Raji (cell line): ENCODE measurements around the gene SLC38A10.

ENCODE experiments used
- POLR2A ChIP-seq: IDR thresholded peaks from 2 replicates; pipeline ENCODE4 v1.6.1; 2011; ENCODE audit warnings: low read depth, low read length, control low read depth; ENCODE audit not compliant: insufficient read depth

SLC38A10 gene

DNA sequence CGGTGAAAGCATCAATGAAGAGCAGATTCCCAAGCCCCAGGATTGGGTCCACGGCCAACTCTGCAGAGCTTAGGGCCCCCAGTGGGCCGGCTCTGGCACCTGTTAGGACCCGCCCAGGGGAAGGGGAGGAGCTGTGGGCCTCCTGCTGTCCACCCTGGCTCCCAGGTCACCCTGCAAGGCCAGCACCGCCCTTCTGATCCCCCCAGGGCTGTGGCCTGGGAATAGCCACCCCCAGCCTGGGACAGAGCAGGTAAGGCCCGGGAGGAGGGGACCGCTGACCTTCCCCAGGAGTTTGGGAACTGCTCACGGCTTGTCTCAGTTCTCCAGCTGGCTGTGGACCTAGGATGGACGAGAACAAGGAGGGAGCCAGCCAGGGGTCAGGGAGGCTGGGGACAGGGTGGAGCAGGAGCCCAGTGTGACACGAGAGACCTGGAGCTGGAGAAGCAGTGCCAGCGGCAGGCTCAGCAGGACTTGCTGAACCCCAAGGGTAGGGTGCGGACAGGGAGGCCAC lies 39.3 kb upstream of the SLC38A10 start:
- no peak for TF ChIP-seq POLR2A

GRCh38 chr17:81333616-81334368 lies 38.7 kb upstream of the SLC38A10 start:
- no peak for TF ChIP-seq POLR2A

DNA sequence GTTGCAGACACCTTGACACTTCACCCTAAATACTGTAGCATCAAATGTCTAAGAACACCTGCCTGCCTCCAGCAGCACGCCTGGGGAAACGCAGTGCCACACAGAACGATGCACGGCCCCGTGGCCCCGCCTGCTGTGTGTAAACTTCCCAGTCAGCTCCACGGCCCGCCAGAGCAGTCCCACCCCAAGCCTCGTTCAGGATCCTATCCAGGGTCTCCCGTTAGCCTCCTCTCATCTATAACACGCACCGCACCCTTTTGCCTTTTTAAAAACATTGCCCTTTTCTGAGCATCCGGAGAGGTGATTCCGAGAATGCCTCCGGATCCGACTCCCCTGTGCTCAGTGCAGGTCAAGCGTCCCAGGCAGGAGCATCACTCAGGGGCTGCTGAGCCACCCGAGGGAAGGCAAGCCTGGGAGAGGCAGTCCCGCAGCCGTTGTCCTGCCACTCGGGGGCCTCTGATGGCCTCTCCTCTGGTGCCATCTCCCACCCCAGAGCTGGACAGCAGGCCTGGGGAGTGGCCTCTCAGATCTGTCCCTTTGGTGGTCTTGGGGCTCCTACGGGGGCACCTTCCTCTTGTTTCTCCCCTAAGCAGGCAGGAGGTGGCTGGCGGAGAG lies 37.9 kb upstream of the SLC38A10 start:
- no peak for TF ChIP-seq POLR2A

- no peak for TF ChIP-seq POLR2A
Observed at GRCh38 chr17:81332118-81332834, 37.2 kb upstream of the SLC38A10 start.

DNA sequence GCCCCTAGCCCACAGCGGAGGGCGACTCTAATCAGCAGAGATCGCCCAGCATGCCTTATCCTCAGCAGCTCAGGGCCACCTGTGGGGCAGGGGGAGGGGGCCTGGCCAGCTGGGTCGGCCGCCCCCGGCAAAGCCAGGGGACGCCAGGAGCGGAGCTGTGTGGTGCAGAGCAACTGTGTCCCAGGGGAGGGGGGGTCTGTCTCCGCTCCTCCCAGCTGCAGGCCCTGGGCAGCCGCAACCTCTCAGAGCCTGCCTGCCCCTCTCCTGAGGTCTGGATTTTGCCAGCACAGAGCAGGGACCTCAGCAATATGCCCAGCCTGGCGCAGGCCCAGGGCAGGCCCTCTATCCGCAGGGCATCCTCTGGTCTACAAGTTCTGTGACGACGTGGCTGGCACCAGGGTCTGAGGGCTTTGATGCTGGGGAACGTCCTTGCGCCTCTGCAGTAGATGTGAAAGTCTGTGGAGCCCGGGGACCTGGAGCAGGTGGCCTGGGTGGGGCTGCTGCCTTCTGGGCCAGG lies 36.5 kb upstream of the SLC38A10 start:
- no peak for TF ChIP-seq POLR2A

GRCh38 chr17:81330884-81331245 lies 35.8 kb upstream of the SLC38A10 start:
- no peak for TF ChIP-seq POLR2A

DNA sequence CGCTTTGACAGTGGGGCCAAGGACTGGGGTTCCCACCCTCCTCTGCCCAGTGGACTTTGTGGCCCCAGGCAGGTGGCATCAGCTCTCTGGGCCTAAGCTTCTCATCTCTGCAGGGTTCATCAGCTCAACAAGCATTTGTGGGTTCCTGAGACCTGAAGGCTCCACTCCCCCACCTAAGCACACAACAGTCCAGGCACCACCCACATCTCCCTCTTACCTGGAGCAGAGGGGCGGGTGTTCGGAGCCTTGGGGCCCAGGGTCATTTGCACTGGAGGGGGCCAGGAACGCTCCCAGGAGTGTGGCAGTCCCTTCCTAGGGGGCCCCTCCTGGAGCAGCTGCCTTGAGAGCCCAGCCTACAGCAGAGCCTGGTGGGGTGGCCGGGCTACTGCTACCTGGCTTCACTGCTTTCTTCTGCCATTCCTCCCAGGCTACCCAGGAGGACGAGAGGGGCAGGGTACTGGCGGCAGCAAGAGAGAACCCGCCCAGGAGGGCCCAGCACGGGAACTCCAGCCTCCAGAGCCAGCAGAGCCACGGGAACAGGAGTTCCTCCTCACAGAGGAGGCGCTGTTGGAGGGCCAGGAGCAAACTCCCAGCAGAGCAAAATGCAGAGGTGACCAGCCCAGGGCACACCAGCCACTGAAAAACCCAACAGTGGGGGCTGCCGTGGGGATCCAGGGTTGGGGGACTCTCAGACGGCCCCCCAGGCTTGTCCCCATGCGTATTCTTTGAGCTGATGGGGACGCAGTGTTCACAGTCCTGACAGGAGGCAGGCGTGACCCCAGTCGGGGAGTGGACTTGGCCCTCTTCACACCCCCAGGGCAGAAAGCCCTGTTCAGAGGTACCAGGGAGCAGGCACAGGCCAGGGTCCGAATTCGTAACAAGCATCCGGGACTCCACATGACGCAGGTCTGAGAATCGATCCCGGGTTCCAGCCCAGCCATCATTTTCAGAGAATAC lies 35.1 kb upstream of the SLC38A10 start:
- TF ChIP-seq POLR2A = no peak

DNA sequence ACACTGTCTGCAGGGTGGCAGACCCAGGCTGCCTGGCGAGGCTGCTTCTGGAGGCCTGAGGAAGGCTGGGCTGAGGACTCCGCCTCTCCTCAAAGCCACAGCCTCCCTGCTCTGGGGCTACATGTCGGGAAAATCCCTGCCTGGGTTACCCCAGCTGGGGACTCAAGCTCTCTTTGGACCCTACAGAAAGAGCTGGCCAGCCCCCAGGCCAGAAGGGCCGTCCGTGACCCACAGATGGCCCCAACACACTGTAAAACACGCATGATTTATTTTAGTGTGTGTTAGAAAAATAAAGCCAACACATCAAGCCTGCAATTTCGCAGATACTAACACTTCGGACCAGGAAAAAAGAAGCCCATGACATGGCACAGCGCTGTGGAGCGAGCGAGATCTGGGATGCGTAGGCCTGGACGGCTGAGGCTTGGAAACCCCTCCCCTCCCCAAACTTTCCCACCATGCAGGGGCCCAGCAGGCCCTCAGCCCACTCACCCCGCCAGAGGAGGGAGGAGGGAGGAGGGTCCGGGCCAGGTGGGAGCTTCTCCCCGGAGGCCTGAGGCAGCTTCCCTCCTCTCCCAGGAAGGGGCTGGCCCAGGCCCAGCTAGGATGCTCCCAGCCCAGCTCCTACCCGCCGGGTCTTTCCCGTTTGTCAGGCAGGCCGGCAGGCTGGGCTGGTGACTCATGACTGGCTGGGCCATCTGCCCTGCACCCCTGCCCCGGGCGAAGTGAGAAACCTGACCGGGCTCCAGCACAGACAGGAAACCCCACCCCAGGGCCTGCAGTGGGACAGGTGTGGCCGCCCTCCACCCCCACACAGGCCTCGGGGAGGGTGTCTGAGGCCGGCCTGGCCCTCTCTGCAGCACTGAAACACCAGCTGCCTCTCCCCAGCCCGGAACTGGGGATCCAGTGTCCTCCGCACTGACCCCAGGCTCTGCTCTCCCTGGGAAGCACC lies 34.1 kb upstream of the SLC38A10 start:
- no peak for TF ChIP-seq POLR2A

- no peak for TF ChIP-seq POLR2A
Observed at GRCh38 chr17:81328489-81328888, 33.4 kb upstream of the SLC38A10 start.

DNA sequence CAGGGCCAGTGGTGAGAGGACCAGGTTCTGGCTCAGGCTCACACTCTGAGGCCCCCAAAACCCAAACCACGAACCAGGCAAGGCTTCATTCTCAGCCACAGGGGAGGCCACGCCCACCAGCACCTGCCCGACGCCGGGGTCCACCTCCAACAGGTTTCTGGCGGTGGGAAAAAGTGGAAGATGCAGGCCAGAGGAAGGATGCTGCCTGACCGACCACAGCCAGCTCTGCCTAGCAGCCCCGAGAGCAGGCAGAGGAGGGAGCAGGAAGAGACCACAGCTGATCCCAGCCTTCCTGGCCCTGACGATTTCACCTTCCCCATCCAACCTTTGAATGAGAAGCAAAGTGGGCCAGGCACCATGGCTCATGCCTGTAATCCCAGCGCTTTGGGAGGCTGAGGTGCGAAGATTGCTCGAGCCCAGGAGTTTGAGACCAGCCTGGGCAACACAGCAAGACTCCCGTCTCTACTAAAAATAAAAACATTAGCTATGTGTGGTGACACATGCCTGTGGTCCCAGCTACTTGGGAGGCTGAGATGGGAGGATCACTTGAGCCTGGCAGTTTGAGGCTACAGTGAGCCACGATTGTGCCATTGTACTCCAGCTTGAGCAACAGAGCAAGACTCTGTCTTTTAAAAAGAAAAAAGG lies 30.7 kb upstream of the SLC38A10 start:
- TF ChIP-seq POLR2A = no peak

DNA sequence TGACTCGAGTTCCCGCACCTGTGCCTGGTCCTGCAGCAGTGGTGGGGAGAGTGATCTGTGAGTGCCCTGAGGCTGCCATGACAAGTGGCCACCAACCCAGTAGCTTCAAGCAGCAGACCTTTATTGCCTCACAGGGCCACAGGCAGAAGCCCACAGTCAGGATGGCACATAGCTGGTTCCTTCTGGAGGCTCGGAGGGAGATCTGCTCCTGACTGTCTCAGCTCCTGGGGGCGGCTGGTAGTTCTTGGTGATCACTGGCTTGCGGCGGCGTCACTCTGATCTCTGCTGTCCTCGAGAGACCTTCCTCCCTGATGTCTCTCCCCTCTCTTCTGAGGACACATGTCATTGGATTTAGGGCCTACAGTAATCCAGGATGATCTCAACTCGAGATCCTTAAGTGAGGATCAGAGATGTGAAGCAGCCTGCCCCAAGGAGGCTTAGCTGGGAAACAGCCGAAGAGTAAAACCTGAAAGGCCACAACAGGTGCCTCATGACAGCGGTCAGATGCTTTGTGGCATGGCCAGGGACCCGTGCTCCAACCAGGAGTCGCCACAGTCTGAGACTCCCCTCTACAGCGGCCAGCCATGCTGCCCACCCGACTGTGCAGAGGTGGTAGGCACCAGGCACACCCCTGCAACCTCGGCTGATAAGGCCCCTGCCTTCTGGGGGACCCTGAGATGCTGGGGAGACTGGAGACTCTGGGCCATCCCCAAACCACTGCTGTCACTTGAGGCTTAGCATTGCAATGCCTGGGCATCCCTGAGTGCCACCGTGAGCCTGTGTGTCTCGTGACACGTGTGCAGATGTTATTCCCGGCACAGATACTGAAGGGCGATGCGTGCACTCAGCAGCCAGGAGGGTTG lies 30.0 kb upstream of the SLC38A10 start:
- TF ChIP-seq POLR2A = no peak

GRCh38 chr17:81324177-81324850 lies 29.2 kb upstream of the SLC38A10 start:
- TF ChIP-seq POLR2A = no peak
